ENCODE results near the gene ERGIC3.
A peak's percentile ranks its signal among the peaks of the same experiment; 100 is the strongest.
"Not testable (repeated sequence)": the region's sequence is repeated elsewhere in the genome, so short reads cannot be mapped to it uniquely, and the experiment has no call there.

The ERGIC3 gene

DNA sequence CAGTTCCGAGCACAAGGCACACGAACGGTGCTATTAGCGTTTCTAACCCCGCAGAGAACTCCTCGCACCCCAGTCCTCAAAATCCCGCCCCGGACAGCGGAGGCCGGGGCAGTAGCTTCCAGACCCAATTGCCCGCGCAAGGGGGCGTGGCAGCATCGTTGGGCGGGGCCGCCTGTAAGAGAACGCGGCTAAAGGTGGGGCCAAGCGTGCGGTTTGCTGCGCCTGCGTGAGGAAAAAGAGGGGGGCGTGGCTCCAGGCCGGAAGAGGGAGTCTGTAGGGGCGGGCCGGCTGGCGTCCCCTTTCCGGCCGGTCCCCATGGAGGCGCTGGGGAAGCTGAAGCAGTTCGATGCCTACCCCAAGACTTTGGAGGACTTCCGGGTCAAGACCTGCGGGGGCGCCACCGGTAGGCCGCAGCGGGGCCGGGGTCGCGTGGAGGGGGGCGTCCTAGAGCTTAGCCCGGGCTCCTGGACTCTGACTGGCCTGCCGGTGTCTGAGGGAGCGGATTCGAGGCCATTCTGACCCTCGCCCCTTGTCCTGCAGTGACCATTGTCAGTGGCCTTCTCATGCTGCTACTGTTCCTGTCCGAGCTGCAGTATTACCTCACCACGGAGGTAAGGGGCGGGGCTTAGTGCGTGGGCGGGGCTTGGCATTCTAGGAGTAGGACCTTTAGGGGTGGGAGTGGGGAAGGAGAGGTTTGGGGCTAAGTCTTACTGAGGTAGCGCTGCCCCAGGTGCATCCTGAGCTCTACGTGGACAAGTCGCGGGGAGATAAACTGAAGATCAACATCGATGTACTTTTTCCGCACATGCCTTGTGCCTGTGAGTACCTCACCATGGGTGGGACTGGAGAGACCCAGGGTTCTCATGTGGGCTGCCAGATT is at the start of gene ERGIC3:
Gene ERGIC3 (plus strand): TSS at position 296 of the 880 bp plus-strand sequence. CDS start 20 bp downstream, at position 316.
- DNase-seq: peak; percentile 98

DNA sequence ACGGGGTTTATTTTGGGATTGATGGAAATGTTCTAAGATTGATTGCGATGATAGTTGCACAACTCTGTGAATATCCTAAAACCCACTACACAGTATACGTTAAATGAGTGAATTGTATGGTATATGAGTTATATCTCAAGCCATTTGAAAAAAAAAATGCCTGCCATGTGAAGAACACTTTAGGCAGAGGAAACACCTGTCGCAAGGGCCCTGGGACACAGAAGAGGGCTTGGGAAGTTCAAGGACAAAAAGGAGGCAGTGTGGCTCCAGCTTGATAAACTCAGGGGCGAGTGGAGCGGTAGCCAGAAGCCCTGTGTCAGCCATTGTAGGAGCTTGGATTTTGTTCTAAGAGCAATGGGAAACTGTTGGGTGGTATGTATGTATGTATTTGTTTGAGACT is 49.5 kb upstream of the ERGIC3 start:
- DNase-seq: no peak

DNA sequence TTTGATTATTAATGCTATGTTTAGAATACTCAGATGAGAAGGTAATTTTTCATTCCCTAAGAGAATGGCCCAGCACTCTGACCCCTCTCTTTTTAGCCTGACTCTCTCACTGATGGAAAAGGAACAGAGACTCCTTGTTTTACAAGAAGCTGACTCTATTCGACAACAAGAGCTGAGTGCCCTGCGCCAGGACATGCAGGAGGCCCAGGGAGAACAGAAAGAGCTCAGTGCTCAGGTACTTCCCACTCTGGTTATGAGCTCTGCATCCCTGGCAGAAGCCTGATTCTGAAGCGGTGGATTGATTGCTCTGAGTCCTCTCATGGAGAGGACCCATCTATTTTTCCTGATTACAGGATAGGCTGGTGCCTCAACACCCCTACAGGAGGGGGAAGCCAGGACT is 45.4 kb upstream of the ERGIC3 start:
- DNase-seq: no peak

DNA sequence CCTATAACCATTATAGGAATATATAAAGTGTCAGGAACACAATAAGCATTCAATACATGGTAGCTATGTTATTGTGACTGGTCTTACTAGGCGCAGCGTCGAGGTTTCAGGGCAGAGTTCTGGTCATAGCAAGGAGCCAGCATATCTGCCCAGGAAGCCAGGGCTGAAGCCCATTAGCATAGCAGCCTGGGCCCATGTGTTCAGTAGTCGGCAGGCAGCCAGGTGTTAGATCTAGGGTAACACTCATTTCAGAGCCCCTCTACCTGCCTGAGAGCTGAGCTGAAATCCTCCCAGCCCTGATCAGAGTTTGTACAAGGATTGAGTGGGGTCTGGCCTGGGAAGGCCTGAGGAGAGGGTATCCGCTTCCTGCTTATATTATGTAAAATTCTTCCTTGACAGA is 44.6 kb upstream of the ERGIC3 start:
- no peak for DNase-seq

DNA sequence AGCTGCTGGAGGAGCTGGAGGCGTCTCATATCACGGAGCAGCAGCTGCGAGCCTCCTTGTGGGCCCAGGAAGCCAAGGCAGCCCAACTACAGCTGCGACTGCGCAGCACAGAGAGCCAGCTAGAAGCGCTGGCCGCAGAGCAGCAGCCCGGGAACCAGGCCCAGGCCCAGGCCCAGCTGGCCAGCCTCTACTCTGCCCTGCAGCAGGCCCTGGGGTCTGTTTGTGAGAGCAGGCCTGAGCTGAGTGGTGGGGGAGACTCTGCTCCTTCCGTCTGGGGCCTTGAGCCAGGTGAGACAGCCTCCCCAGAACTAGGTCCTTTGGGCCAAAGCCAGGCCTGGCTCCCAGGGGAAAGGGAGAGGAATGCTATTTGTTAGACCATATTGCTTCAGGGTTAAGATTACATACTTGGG is 44.1 kb upstream of the ERGIC3 start:
- DNase-seq: no peak

DNA sequence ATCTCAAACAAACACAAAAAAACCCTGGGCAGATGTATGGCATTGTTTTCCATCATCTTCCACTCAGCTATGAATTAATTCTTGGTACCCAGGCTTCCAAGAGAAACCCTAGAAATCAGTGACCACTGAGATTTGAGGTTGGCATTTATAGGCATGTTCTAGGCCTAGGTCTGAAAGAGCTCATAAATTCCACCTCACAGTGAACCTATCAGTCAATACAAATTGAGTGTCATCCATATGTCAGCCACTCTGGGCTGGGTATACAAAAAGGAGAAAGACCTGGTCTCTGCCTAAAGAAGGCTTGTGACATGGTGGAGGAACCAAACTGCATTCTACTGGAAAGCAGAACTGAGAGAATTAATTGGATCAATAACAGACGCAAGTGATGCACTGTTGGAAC is 42.6 kb upstream of the ERGIC3 start:
- DNase-seq: no peak

DNA sequence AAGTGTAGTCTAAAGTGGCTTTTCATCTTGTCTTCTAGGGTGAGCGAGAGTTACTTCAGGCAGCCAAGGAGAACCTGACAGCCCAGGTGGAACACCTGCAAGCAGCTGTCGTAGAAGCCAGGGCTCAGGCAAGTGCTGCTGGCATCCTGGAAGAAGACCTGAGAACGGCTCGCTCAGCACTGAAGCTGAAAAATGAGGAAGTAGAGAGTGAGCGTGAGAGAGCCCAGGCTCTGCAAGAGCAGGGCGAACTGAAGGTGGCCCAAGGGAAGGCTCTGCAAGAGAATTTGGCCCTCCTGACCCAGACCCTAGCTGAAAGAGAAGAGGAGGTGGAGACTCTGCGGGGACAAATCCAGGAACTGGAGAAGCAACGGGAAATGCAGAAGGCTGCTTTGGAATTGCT is 39.5 kb upstream of the ERGIC3 start:
- DNase-seq: no peak

DNA sequence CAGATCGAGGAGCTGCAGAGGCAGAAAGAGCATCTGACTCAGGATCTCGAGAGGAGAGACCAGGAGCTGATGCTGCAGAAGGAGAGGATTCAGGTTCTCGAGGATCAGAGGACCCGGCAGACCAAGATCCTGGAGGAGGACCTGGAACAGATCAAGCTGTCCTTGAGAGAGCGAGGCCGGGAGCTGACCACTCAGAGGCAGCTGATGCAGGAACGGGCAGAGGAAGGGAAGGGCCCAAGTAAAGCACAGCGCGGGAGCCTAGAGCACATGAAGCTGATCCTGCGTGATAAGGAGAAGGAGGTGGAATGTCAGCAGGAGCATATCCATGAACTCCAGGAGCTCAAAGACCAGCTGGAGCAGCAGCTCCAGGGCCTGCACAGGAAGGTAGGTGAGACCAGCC is 38.6 kb upstream of the ERGIC3 start:
- no peak for DNase-seq

DNA sequence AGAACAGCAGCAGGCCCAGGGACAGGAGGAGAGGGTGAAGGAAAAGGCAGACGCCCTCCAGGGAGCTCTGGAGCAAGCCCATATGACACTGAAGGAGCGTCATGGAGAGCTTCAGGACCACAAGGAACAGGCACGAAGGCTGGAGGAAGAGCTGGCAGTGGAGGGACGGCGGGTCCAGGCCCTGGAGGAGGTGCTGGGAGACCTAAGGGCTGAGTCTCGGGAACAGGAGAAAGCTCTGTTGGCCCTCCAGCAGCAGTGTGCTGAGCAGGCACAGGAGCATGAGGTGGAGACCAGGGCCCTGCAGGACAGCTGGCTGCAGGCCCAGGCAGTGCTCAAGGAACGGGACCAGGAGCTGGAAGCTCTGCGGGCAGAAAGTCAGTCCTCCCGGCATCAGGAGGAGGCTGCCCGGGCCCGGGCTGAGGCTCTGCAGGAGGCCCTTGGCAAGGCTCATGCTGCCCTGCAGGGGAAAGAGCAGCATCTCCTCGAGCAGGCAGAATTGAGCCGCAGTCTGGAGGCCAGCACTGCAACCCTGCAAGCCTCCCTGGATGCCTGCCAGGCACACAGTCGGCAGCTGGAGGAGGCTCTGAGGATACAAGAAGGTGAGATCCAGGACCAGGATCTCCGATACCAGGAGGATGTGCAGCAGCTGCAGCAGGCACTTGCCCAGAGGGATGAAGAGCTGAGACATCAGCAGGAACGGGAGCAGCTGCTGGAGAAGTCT is 37.9 kb upstream of the ERGIC3 start:
- DNase-seq: no peak

DNA sequence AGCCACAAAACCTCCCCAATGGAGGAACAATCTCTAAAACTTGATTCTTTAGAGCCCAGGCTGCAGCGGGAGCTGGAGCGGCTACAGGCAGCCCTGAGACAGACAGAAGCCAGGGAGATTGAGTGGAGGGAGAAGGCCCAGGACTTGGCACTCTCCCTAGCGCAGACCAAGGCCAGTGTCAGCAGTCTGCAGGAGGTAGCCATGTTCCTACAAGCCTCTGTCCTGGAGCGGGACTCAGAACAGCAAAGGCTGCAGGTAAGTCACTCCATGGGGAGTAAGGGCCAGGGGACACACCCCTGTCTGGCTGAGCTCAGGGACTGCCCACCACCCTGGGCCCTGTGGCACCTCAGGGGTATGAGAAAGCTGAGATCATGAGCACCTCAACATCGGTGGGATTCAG is 37.1 kb upstream of the ERGIC3 start:
- DNase-seq: no peak

DNA sequence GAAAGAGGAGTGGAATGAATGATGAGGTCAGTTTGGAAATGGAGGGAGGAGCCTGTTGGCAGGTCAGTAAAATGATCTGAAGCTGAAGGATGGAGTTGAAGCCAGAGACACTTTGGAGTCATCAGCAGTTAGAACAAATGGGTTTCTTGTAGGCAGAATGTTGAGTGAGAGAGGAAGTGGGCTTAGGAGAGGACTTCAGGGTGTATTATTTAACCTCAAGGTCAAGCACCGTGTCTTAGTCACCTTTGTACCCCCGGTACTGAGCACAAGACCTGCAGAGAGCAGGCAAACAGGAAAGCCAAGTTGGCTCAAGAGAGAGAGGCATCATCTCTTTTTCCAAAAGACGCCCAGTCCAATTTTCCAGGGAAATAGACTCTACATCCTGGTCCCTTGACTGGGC is 35.7 kb upstream of the ERGIC3 start:
- DNase-seq: no peak

DNA sequence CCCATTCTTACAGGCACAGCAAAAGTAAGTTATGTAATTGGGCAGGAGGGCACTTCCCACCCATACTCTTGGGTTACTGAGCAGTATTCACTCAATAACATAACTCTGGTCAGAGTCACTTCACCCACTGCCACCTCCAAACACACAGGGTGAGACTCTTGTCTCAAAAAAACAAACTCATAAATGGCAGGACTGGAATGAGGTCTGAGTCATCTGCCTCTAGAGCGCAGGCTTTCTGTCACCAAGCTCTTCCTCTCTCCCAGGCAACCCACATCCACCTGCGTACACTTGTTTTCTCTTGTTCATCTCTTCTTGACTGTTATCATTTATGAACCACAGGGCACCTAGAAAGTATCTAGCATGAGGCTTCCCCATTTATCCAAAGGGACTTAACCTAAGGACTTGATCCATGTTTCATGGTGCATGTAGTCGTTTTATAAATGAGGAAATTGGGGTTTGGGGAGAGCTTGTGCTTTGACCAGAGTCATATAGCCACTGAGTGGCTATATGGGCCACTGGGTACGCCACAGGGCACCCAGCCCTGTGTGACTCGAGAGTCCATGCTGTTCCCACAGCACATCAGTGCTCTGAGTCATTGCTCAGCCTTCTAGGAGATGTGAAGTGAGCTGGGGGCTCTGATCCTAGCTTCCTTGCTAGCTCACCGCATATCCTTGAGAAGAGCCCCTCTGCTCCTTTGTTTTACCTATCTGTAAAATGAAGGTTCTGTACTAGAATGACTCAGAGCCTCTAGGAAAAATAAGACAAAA is 34.8 kb upstream of the ERGIC3 start:
- DNase-seq: no peak

DNA sequence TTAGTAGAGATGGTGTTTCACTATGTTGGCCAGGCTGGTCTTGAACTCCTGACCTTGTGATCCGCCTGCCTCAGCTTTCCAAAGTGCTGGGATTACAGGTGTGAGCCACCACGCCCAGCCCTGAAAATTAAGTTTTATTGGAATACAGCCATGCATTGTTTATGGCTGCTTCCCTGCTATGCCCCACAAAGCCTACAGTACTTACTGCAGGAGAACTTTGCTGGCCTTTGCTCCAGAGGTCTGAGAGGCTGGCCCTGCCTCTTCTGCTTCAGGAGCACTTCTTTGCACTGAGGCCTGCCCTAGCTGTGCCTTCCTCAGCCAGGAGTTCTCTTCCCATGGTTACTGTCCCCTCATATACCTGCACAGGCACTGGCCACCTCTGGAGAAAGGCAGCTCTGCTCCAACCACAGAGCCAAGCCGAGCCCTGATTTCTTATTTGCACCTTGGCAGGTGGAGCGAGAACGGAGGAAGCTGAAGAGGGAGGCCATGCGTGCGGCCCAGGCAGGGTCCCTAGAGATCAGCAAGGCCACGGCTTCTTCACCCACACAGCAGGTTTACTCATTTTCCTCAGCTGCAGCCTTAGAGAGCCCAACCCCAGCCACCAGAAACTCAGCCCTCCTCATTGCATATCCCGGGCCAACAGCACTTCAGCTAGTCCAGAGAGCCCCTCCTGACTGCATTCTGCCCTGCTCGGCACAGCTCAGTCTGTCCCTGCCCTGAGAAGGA is 33.2 kb upstream of the ERGIC3 start:
- DNase-seq: no peak

DNA sequence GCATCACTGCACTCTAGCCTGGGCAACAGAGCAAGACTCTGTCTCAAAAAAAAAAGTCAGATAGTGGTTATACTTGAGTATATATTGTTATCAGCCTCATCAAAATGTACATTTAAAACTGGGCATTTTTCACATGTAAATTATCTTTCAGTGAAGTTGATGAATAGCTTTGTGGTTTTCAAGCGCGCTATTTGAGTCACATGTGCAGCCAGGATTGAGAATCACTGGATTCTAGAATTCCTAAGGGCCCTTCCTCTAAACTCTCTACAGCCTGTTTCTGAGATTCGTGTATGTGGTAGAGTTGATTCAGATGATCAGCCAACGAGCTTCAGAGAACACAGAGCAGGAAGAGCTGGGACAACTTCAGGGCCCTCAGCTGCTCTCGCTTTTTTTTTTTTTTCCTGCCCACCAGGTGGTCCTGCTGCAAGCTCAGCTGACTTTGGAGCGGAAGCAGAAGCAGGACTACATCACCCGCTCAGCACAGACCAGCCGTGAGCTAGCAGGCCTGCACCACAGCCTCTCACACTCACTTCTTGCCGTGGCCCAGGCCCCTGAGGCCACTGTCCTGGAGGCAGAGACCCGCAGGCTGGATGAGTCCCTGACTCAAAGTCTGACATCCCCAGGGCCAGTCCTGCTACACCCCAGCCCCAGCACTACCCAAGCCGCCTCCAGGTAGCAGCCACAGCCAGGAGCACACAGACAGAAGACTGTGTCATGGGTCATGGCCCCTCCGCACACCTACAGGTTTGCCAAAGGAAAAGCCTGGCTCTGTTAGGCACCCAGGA is 30.7 kb upstream of the ERGIC3 start:
- DNase-seq: no peak

DNA sequence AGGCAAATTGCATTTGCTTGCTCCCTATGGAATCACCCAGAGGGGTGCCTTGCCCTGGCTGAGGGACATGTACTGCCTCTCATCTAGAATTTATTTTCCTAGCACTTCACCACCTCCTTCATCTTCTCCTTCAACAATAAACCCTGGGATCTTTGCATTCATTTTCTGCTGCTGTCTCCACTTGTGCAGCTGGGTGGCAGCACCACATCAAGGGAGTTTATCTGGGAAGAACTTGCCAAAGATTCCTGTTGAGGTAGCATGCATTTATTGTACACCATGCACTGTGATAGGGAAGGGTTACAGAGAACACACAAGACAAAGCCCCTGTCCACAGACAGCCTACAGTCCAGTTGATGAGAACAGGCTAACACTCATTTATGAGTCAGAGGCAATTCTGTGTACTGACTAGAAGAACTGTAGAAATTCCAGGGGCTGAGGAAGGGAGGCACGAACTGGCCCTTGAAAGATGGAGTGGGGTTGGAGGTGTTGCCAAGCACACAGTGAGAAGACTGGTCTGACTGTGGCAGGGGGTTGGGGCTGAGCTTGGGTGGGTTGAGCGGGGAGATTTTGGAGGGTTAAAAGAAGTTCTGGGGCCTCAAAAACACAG is 30.0 kb upstream of the ERGIC3 start:
- peak; percentile 28 for DNase-seq

DNA sequence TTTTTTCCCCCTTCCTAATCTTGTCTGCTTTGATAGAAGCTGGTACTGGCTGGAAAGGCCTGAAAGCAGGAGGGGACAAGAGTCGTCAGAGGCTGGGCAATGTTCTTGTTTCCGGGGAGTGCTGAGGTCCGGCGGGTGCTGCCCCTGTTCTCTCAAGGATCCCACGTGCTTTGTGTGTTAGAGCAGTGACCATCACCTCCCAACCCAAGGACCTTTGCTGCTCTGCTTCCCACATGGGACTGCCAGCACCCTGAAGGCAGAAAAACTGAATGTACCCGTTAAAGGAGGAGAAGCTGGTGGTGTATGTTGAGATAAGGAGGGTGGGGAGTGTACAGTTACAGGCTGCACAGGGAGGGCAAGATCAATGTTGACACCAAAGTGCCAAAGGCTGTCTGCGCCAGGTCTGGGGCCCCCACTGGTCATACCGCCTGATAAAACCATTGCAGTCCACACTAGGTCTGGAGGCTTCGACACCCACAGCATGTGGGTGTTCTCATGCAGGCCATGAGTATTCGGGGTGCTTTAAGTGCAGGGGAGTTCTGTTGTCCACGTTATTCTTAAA is 27.4 kb upstream of the ERGIC3 start:
- no peak for DNase-seq

DNA sequence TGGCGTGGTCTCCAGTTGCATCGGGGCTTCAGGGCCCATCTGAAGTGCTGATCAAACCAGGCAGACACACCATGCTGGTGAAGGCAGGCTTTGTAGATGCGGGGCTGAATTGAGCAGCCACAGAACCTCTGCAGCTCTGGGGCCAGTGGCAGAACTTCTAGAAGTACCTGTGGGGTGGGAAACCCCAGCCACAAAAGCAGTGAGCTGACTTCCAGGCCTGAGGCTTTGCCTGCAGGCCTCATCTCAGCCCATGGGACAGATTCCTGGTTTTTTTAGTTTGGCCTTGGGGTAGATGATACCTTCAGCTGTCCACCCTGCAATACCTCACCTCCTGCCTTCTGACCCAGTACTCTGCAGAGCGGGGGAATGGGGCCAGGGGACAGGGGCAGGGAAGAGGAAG is 26.5 kb upstream of the ERGIC3 start:
- no peak for DNase-seq

DNA sequence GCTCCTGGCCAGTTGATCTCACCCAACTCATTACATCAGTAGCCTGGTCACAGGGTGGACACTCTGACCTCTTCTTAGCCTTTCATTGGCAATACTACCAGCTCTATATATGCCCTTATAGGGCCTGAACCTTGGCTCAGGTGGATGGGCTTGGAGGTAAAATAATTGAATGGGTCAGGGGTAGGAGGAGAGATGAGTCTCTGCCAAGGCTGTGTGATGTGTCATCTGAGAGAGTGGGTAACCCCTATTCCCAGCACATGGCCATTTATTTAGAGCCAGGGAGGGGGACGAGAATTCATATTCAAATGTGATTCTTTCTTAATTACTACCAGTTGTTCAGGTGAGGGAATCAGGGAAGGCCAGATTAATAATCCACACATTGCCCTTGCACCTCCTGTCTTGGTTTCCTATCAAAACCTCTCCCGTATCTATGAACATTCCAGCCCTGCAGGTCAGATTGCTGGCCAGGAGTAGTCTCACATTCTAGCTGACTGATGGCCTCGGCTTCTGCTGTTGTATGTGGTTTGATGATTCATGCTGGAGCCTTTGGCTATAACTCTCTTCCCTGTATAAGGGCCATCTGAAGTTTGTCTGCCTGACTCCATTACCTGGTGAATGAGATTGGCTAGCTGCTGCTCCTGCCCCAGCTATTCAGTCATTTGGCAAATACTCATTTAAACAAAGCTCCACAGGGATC is 25.8 kb upstream of the ERGIC3 start:
- DNase-seq: no peak

DNA sequence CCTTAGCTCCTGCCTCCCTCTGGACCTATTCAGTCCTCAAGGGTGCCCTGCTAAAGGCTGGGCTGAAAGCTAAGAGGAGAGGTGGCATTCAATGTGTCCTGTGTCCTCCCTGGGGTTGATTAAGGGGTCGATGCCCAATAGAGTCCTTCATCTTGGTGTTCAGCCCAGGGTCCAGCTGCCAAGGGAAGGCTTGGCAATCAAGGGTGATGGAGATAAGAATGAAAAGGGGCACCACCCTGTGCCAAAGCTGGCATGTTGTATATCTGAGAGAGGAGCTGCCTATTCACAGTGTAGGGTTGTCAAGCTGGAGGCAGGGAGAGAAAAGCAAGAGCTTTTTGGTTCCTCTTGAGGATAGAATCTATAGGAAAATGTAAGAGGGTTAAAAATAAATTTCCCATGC is 24.8 kb upstream of the ERGIC3 start:
- peak; percentile 3 for DNase-seq

DNA sequence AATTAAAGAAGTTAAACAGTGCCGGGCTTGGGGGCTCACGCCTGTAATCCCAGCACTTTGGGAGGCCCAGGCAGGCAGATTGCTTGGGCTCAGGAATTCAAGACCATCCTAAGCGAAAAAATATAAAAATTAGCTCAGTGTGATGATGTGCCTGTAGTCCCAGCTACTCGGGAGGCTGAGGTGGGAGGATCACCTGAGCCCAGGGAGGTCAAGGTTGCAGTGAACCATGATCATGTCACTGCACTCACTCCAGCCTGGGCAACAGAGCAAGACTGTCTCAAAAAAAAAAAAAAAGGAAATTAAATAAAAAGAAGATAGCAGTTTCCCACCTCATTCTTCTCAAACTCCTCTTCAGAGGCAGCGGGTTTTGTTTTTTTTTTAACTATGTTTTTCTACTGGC is 24.1 kb upstream of the ERGIC3 start:
- not testable (repeated sequence) for DNase-seq

DNA sequence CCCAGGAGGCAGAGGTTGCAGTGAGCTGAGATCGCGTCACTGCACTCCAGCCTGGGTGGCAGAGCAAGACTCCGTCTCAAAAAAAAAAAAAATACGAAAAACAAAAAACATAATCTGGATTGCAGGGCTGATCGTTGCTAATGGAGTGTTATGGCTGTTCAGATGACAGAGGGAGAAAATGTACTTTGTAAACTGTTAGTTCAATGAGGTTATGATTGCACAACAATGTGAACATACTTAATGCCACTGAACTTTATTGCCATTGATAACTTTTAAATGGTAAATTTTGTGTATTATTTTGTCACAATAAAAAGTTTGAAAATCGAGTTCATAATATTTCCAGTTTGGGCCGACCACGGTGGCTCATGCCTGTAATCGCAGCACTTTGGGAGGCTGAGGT is 22.9 kb upstream of the ERGIC3 start:
- no peak for DNase-seq
